K562 (cell line): ENCODE measurements around the gene LUM. TPM values are rescaled to one million over a fixed set of nuclear protein-coding genes. Genes with fewer than 3 reads are reported as not detected.

Experiments
- ATAC-seq: fragments of 200-7000 bp; cut with Tn5 transposase; 3 replicates; pipeline ENCODE4 v1.9.1; 2020; ENCODE audit warnings: moderate library complexity
- BruUV-seq: library from RNA; stranded (reverse); fragments of 400-500 nt; replicated peaks from 2 replicates; lab custom pipeline; 2021; lab: Mats Ljungman, UMichigan
- CTCF ChIA-PET: fragments of 300-600 bp; formaldehyde crosslinking; extraction: SDS; loops from one replicate; lab custom pipeline; 2021; ENCODE audit warnings: low intra/inter-chr PET ratio; lab: Yijun Ruan, JAX
- POLR2A ChIA-PET: fragments of 300-600, 350-650 bp; sonication (Branson Sonifier 250); formaldehyde crosslinking; extraction: SDS; loops from one replicate; lab custom pipeline; 2021; ENCODE audit warnings: antibody characterized with exemption, inconsistent platforms; lab: Yijun Ruan, JAX
- DNase-seq, 4 experiments: peaks; one replicate each; pipeline versions ENCODE4 v3.0.0 to v3.0.0-alpha.2; 2011 to 2018; ENCODE audit warnings: low spot score in 3 of 4, mixed read lengths in 3 of 4; ENCODE audit errors: extremely low read depth in 1 of 4
- FAIRE-seq: peaks from 2 replicates; lab custom pipeline; 2011; peaks lifted over from hg19 to GRCh38; lab: Jason Lieb, UNC
- H2AFZ ChIP-seq: 2 replicates; pipeline ENCODE4 v1.6.0; 2011; ENCODE audit warnings: low read depth, low read length, control low read depth, inconsistent platforms
- H3K27ac ChIP-seq: fragments of 200-600 bp; 3 replicates; pipeline ENCODE4 v1.8.0; 2011; ENCODE audit warnings: low read depth, mild to moderate bottlenecking, control low read depth, inconsistent platforms, low read length, moderate library complexity, mixed read lengths; ENCODE audit errors: extremely low read depth
- H3K27me3 ChIP-seq, 2 experiments: fragments of 300-600 bp in 1 of 2; 2 replicates in 1 of 2; 3 replicates in 1 of 2; pipeline versions ENCODE4 v1.6.0 to v1.8.0; 2011; ENCODE audit warnings: inconsistent platforms in 2 of 2, low read length in 2 of 2, mild to moderate bottlenecking in 1 of 2, mixed read lengths in 1 of 2, moderate library complexity in 1 of 2; ENCODE audit not compliant: control insufficient read depth in 2 of 2, insufficient read depth in 2 of 2
- H3K36me3 ChIP-seq: fragments of 300-600 bp; 3 replicates; pipeline ENCODE4 v1.8.0; 2011; ENCODE audit warnings: mild to moderate bottlenecking, low read length, inconsistent platforms; ENCODE audit not compliant: control insufficient read depth, insufficient read depth
- H3K4me1 ChIP-seq, 2 experiments: fragments of 200-600 bp in 1 of 2; replicated peaks in 1 of 2; 2 replicates in 1 of 2; 3 replicates in 1 of 2; pipeline versions ENCODE4 v1.5.1 to v1.8.0; 2011; ENCODE audit warnings: inconsistent platforms in 2 of 2, low read length in 2 of 2, mild to moderate bottlenecking in 1 of 2, mixed read lengths in 1 of 2, moderate library complexity in 1 of 2; ENCODE audit not compliant: control insufficient read depth in 2 of 2, insufficient read depth in 2 of 2
- H3K4me2 ChIP-seq: 2 replicates; pipeline ENCODE4 v1.6.1; 2011; ENCODE audit warnings: low read length, control low read depth, inconsistent platforms, mixed read lengths; ENCODE audit not compliant: insufficient read depth
- H3K4me3 ChIP-seq: fragments of 200-600 bp; sonication (generic), shearing (Covaris generic); 2 replicates; pipeline ENCODE4 v1.5.1; 2016; ENCODE audit warnings: control low read depth, inconsistent platforms
- H3K79me2 ChIP-seq: fragments of 200-600 bp; 3 replicates; pipeline ENCODE4 v1.8.0; 2011; ENCODE audit warnings: low read length, inconsistent platforms; ENCODE audit not compliant: control insufficient read depth, insufficient read depth
- H3K9ac ChIP-seq, 2 experiments: 2 replicates each; pipeline versions ENCODE4 v1.6.0 to v1.6.1; 2011; ENCODE audit warnings: low read depth in 2 of 2, low read length in 2 of 2, control low read depth in 1 of 2, inconsistent platforms in 1 of 2, mild to moderate bottlenecking in 1 of 2, mixed read lengths in 1 of 2; ENCODE audit not compliant: insufficient read depth in 1 of 2
- H3K9me1 ChIP-seq: one replicate; pipeline ENCODE4 v1.6.0; 2011; ENCODE audit warnings: inconsistent platforms, mild to moderate bottlenecking, low read length, moderate library complexity; ENCODE audit not compliant: control insufficient read depth, insufficient read depth
- H3K9me3 ChIP-seq: replicated peaks from 2 replicates; pipeline ENCODE4 v1.5.1; 2011; ENCODE audit warnings: low read depth, low read length, inconsistent platforms; ENCODE audit not compliant: control insufficient read depth, insufficient read depth
- H4K20me1 ChIP-seq: replicated peaks from 2 replicates; pipeline ENCODE4 v1.6.1; 2011; ENCODE audit warnings: low read length, inconsistent platforms, mixed read lengths; ENCODE audit not compliant: control insufficient read depth, insufficient read depth
- CBX3 ChIP-seq, 2 experiments: IDR thresholded peaks; 1 replicate in 1 of 2; 2 replicates in 1 of 2; pipeline ENCODE4 v1.6.1; 2012; ENCODE audit warnings: inconsistent platforms in 2 of 2, low read length in 2 of 2, borderline replicate concordance in 1 of 2, control low read depth in 1 of 2
- CUX1 ChIP-seq: fragments of 200-800 bp; sonication (Bioruptor generic); IDR thresholded peaks from 2 replicates; pipeline ENCODE4 v1.6.1; 2016; ENCODE audit warnings: missing genetic modification characterization, missing compliant biosample characterization
- GATA2 ChIP-seq: sonication (generic); formaldehyde crosslinking; IDR thresholded peaks from 2 replicates; pipeline ENCODE4 v1.4.0; 2020; ENCODE audit warnings: mild to moderate bottlenecking, missing genetic modification reagents
- GTF2E2 ChIP-seq: fragments of 200-800 bp; sonication (Bioruptor generic); IDR thresholded peaks from 2 replicates; pipeline ENCODE4 v1.6.1; 2016; ENCODE audit warnings: missing genetic modification characterization, missing compliant biosample characterization
- HES1 ChIP-seq: fragments of 450-650 bp; IDR thresholded peaks from 2 replicates; pipeline ENCODE4 v1.6.1; 2016; ENCODE audit warnings: low read depth, mild to moderate bottlenecking, moderate library complexity
- HNRNPH1 ChIP-seq: fragments of 200-400 bp; formaldehyde crosslinking; optimal IDR thresholded peaks from 2 replicates; pipeline ENCODE3; 2017; ENCODE audit warnings: low read depth, mild to moderate bottlenecking, low read length, moderate library complexity
- MEIS2 ChIP-seq: fragments of 450-650 bp; IDR thresholded peaks from 2 replicates; pipeline ENCODE4 v1.6.1; 2014; ENCODE audit warnings: mild to moderate bottlenecking; ENCODE audit not compliant: partially characterized antibody
- PCBP1 ChIP-seq: fragments of 200-400 bp; formaldehyde crosslinking; IDR thresholded peaks from 2 replicates; pipeline ENCODE4 v1.6.1; 2018; ENCODE audit warnings: mild to moderate bottlenecking, low read depth, low read length; ENCODE audit not compliant: poor library complexity, severe bottlenecking
- SPI1 ChIP-seq: IDR thresholded peaks from 2 replicates; pipeline ENCODE4 v1.6.1; 2011; ENCODE audit warnings: low read depth, low read length, control low read depth, borderline replicate concordance
- ZFPM2 ChIP-seq: fragments of 250-450 bp; sonication (Bioruptor Pico); IDR thresholded peaks from 2 replicates; pipeline ENCODE4 v1.5.1; 2022; ENCODE audit warnings: mild to moderate bottlenecking
- ZNF175 ChIP-seq: fragments of 200-800 bp; sonication (Bioruptor generic); IDR thresholded peaks from 2 replicates; pipeline ENCODE4 v1.6.1; 2016; ENCODE audit warnings: low read depth, mild to moderate bottlenecking, missing genetic modification characterization, missing compliant biosample characterization
- ZNF584 ChIP-seq: fragments of 200-800 bp; sonication (Bioruptor generic); IDR thresholded peaks from 2 replicates; pipeline ENCODE4 v1.6.1; 2016; ENCODE audit warnings: low read depth, mild to moderate bottlenecking, missing genetic modification characterization, missing compliant biosample characterization
- ZNF717 ChIP-seq: fragments of 250-450 bp; sonication (Bioruptor Pico); IDR thresholded peaks from 2 replicates; pipeline ENCODE4 v1.5.0; 2021
- ZNF77 ChIP-seq: fragments of 250-450 bp; sonication (Bioruptor Pico); IDR thresholded peaks from 2 replicates; pipeline ENCODE4 v1.5.0; 2020
- WGBS: fragments of 100-300 bp; shearing (Covaris generic); methylation state at CpG from one replicate; pipeline ENCODE4 v1.1.6; 2016; ENCODE audit warnings: low coverage, mixed read lengths; ENCODE audit not compliant: insufficient coverage; ENCODE audit errors: missing lambda C conversion rate; 5-methylcytosine and 5-hydroxymethylcytosine counted together
- in situ Hi-C: fragments of 300-500 bp; cut with MboI; formaldehyde crosslinking; loops from 4 replicates; pipeline ENCODE4 v1.15.0; 2018; ENCODE audit warnings: inconsistent platforms, mixed read lengths
- intact Hi-C: fragments of 100-400 bp; cut with micrococcal nuclease; formaldehyde crosslinking; loops from 2 replicates; pipeline ENCODE4 v1.14.2; 2022
- polyA plus RNA-seq, 8 experiments: library from polyadenylated mRNA; depleted of rRNA in 4 of 8; stranded (reverse) in 5 of 8; unstranded in 3 of 8; fragments of >200 nt; fragmentation: Nextera tagmentation in 2 of 8; fragmentation: Illumina TruSeq in 1 of 8; extraction: Ambion mirVana in 2 of 8; extraction: Trizol in 1 of 8; gene quantifications; 2 replicates each; pipeline versions ENCODE4 v1.2.1 to v1.2.3, GENCODE V29; 2011 to 2014; ENCODE audit warnings: inconsistent platforms in 1 of 8, missing spikeins in 1 of 8
- total RNA-seq, 7 experiments: library from RNA; depleted of rRNA in 6 of 7; stranded (reverse); fragments of >200 nt in 6 of 7; fragmentation: Illumina TruSeq in 2 of 7; extraction: Trizol in 2 of 7; gene quantifications; 2 replicates each; pipeline versions ENCODE4 v1.2.1 to v1.2.3, GENCODE V29; 2011 to 2021; ENCODE audit warnings: low replicate concordance in 1 of 7

LUM gene
- total and polyA plus RNA-seq, 9 of the 15 experiments (the other 6 are each of a cell fraction or from before 2014, with no cell fraction given): 0.40 TPM; not detected in 8

- TF ChIP-seq ZNF584 (CRISPR knock-in tag) (no peak), MEIS2 (no peak), GTF2E2 (tag) (no peak), PCBP1 (no peak), GATA2 (CRISPR knock-in tag) (no peak)
These were observed 37.9 kb downstream of the LUM start (continued) for GRCh38 chr12:91073426-91073825.

GRCh38 chr12:91072931-91073330, 38.4 kb downstream of the LUM start:
- Histone ChIP-seq H4K20me1 (no peaks in the 10 kb centered on the region), H3K79me2 (no peaks in the 10 kb centered on the region), H3K9me1 (no peaks in the 10 kb centered on the region), H3K4me1 (no peaks in the 10 kb centered on the region), H3K4me3 (no peak overlapping the region), H3K27ac (no peak overlapping the region), H2AFZ (no peak overlapping the region), H3K9ac (no peak overlapping the region), H3K9me3 (no peaks in the 10 kb centered on the region), H3K27me3 (no peaks in the 10 kb centered on the region), H3K36me3 (no peaks in the 10 kb centered on the region), H3K4me2 (no peak overlapping the region)
- WGBS: 0% methylated on average over 2 of the region's 2 CpGs
- CTCF ChIA-PET: no interaction called here
- intact Hi-C loops (no loop called here), in situ Hi-C loops (no loop called here)
- FAIRE-seq: no peak
- DNase-seq: no peak
- no peak for ATAC-seq
- POLR2A ChIA-PET: interaction anchor here (0.6 kb wide), 1 partner anchor 848 kb away, joined by 3 read pairs; no protein-coding TSS in a partner anchor
- no TSS peak for BruUV-seq
- no peak for TF ChIP-seq CUX1
- no peak for TF ChIP-seq ZFPM2 (CRISPR knock-in tag)
- no peak for TF ChIP-seq ZNF717
- TF ChIP-seq ZNF77: no peak
- no peak for TF ChIP-seq ZNF175 (CRISPR knock-in tag)
- no peak for TF ChIP-seq CBX3 (IDR thresholded peaks at IDR 0.05; ENCODE audit: borderline replicate concordance in 1 of 2, low read length in 2 of 2)
- no peak for TF ChIP-seq HNRNPH1
- TF ChIP-seq SPI1: no peak
- no peak for TF ChIP-seq HES1
